ENCODE measurements around the gene PSMD9. TPM values are rescaled to one million over a fixed set of nuclear protein-coding genes. Genes with fewer than 3 reads are reported as not detected.

Gene PSMD9
- total and polyA plus RNA-seq, 10 donors = 29.6 to 62.6 (median 46.6) TPM

- Histone ChIP-seq H3K9me3 (no peaks in the 10 kb centered on the region), H3K27ac (no peak overlapping the region), H3K4me3 (no peak overlapping the region), H3K4me1 (peaks cover 0 to 28% (median 9%) of the 10 kb centered on the region in 6 donors), H3K27me3 (replicated peaks in 1 of 7) (no peaks in the 10 kb centered on the region), H3K36me3 (peaks cover 0 to 9% (median 0%) of the 10 kb centered on the region in 6 donors)
- no peak for DNase-seq
- 91 to 98% (median 94%) methylated on average over 5 of the region's 5 CpGs for WGBS, 5 donors
- TF ChIP-seq POLR2A (IDR thresholded peaks at IDR 0.05) (no peak), POLR2AphosphoS5 (IDR thresholded peaks at IDR 0.05) (no peak), CTCF (IDR thresholded peaks at IDR 0.05 in 8 of 11, conservative IDR thresholded peaks at IDR 0.05 in 3 of 11) (no peak)
- intact Hi-C loops (cut with DNase I; ENCODE audit: low total_unique reads) = no loop called here
Measured at GRCh38 chr12:121966959-121967358, 78.4 kb downstream of the PSMD9 start.

Small RNA genes lying within 50 kb of the gene (small RNA-seq; reads per million reads assigned to genes)
- gene AC069503.3 (0 reads per million in 4 donors), gene RF00017 (0 reads per million in 4 donors), gene RNU7-170P (0 reads per million in 4 donors)

Other genes with a start within 250 kb of the PSMD9 start
- gene MORN3, start 219.1 kb upstream of the PSMD9 start, total RNA-seq = 1 to 10 TPM in 4 of 7 donors, under 1 TPM in 2, not detected in 1; 0.17 to 2.5 (median 1.5) TPM
- 1 to 10 TPM in 1 of 3 donors, under 1 TPM in 2; 0.35 to 1.1 (median 0.51) TPM for gene MORN3, start 219.1 kb upstream of the PSMD9 start, polyA plus RNA-seq
- 1 to 10 TPM; 3.5 to 8.9 (median 6.4) TPM for gene TMEM120B, start 176.0 kb upstream of the PSMD9 start, total RNA-seq
- 1 to 10 TPM; 2.9 to 5.0 (median 3.7) TPM for gene TMEM120B, start 176.0 kb upstream of the PSMD9 start, polyA plus RNA-seq
- gene RHOF, start 95.1 kb upstream of the PSMD9 start, total RNA-seq = 10 to 100 TPM; 45.2 to 71.7 (median 54.6) TPM
- gene RHOF, start 95.1 kb upstream of the PSMD9 start, polyA plus RNA-seq = 10 to 100 TPM; 18.4 to 29.4 (median 20.3) TPM
- gene SETD1B, start 84.8 kb upstream of the PSMD9 start, total RNA-seq = 10 to 100 TPM; 19.9 to 37.7 (median 31.8) TPM
- 10 to 100 TPM in 1 of 3 donors, 1 to 10 TPM in 2; 3.3 to 11.9 (median 5.3) TPM for gene SETD1B, start 84.8 kb upstream of the PSMD9 start, polyA plus RNA-seq
- 1 to 10 TPM in 4 of 7 donors, under 1 TPM in 2, not detected in 1; 0.57 to 2.8 (median 1.7) TPM for gene HPD, start 29.9 kb upstream of the PSMD9 start, total RNA-seq
- gene HPD, start 29.9 kb upstream of the PSMD9 start, polyA plus RNA-seq = 1 to 10 TPM in 1 of 3 donors, under 1 TPM in 2; 0.78 to 1.5 (median 0.86) TPM
- gene CFAP251, start 29.8 kb downstream of the PSMD9 start, total RNA-seq = 10 to 100 TPM in 1 of 7 donors, 1 to 10 TPM in 6; 3.0 to 10.5 (median 6.1) TPM
- 1 to 10 TPM; 1.3 to 2.7 (median 1.7) TPM for gene CFAP251, start 29.8 kb downstream of the PSMD9 start, polyA plus RNA-seq
- gene BCL7A, start 133.1 kb downstream of the PSMD9 start, total RNA-seq = 10 to 100 TPM in 1 of 7 donors, 1 to 10 TPM in 6; 4.2 to 10.1 (median 8.1) TPM
- 1 to 10 TPM; 2.5 to 4.8 (median 3.8) TPM for gene BCL7A, start 133.1 kb downstream of the PSMD9 start, polyA plus RNA-seq
- gene MLXIP, start 190.0 kb downstream of the PSMD9 start, total RNA-seq = 10 to 100 TPM; 56.1 to 97.1 (median 79.7) TPM
- gene MLXIP, start 190.0 kb downstream of the PSMD9 start, polyA plus RNA-seq = 10 to 100 TPM in 2 of 3 donors, 1 to 10 TPM in 1; 7.8 to 28.3 (median 11.5) TPM